GM23338 (cell line): Measurements from ENCODE around the gene DNAAF8.

Experiments
- CREB1 ChIP-seq: fragments of 250-450 bp; sonication (Bioruptor Pico); IDR thresholded peaks from 2 replicates; pipeline ENCODE4 v1.5.0; 2020; ENCODE audit warnings: low read depth, mild to moderate bottlenecking, moderate library complexity
- CTCF ChIP-seq, 2 experiments: fragments of 200-600 bp in 1 of 2; sonication (generic) in 1 of 2; conservative IDR thresholded peaks; 2 replicates each; pipeline versions ENCODE4 v1.5.1 to v1.6.1; 2016 to 2017; ENCODE audit warnings: antibody characterized with exemption in 2 of 2, low read depth in 2 of 2, mild to moderate bottlenecking in 2 of 2, moderate library complexity in 1 of 2
- ETS1 ChIP-seq: IDR thresholded peaks from 2 replicates; pipeline ENCODE4 v1.6.1; 2016; ENCODE audit warnings: antibody characterized with exemption
- EZH2 ChIP-seq: fragments of 200-600 bp; sonication (generic); IDR thresholded peaks from one replicate; pipeline ENCODE4 v1.8.0; 2017; ENCODE audit warnings: antibody characterized with exemption, mild to moderate bottlenecking, low read depth; ENCODE audit not compliant: unreplicated experiment
- EZH2phosphoT487 ChIP-seq: fragments of 200-600 bp; sonication (generic); IDR thresholded peaks from one replicate; pipeline ENCODE4 v1.8.1; 2018; ENCODE audit warnings: antibody characterized with exemption; ENCODE audit not compliant: unreplicated experiment
- JUNB ChIP-seq: IDR thresholded peaks from one replicate; pipeline ENCODE4 v1.6.1; 2016; ENCODE audit warnings: antibody characterized with exemption; ENCODE audit not compliant: unreplicated experiment
- NANOG ChIP-seq: IDR thresholded peaks from 2 replicates; pipeline ENCODE4 v1.6.1; 2016; ENCODE audit warnings: antibody characterized with exemption, borderline replicate concordance
- POLR2AphosphoS5 ChIP-seq: IDR thresholded peaks from 2 replicates; pipeline ENCODE4 v1.6.1; 2016; ENCODE audit warnings: antibody characterized with exemption, low read depth
- STAT1 ChIP-seq: IDR thresholded peaks from one replicate; pipeline ENCODE4 v1.6.1; 2016; ENCODE audit warnings: antibody characterized with exemption; ENCODE audit not compliant: unreplicated experiment
- ZNF114 ChIP-seq: fragments of 250-450 bp; sonication (Bioruptor Pico); IDR thresholded peaks from 2 replicates; pipeline ENCODE4 v1.5.0; 2020; ENCODE audit warnings: mild to moderate bottlenecking, moderate library complexity
- TF ChIP-seq, protein P1 (sequence below): IDR thresholded peaks from one replicate; pipeline ENCODE4 v1.6.1; 2018; ENCODE audit warnings: antibody characterized with exemption; ENCODE audit not compliant: unreplicated experiment
- TF ChIP-seq, protein P2 (sequence below): fragments of 250-450 bp; sonication (Bioruptor Pico); IDR thresholded peaks from 2 replicates; pipeline ENCODE4 v1.5.0; 2020; ENCODE audit warnings: mild to moderate bottlenecking, moderate library complexity

- TF ChIP-seq POLR2AphosphoS5, result no peak
- TF ChIP-seq CTCF (conservative IDR thresholded peaks at IDR 0.05; ENCODE audit: low read depth in 2 of 2), result no peak
- TF ChIP-seq ETS1, result no peak
- no peak for TF ChIP-seq EZH2
- no peak for TF ChIP-seq EZH2phosphoT487
- no peak for TF ChIP-seq JUNB
- TF ChIP-seq, protein P1, sequence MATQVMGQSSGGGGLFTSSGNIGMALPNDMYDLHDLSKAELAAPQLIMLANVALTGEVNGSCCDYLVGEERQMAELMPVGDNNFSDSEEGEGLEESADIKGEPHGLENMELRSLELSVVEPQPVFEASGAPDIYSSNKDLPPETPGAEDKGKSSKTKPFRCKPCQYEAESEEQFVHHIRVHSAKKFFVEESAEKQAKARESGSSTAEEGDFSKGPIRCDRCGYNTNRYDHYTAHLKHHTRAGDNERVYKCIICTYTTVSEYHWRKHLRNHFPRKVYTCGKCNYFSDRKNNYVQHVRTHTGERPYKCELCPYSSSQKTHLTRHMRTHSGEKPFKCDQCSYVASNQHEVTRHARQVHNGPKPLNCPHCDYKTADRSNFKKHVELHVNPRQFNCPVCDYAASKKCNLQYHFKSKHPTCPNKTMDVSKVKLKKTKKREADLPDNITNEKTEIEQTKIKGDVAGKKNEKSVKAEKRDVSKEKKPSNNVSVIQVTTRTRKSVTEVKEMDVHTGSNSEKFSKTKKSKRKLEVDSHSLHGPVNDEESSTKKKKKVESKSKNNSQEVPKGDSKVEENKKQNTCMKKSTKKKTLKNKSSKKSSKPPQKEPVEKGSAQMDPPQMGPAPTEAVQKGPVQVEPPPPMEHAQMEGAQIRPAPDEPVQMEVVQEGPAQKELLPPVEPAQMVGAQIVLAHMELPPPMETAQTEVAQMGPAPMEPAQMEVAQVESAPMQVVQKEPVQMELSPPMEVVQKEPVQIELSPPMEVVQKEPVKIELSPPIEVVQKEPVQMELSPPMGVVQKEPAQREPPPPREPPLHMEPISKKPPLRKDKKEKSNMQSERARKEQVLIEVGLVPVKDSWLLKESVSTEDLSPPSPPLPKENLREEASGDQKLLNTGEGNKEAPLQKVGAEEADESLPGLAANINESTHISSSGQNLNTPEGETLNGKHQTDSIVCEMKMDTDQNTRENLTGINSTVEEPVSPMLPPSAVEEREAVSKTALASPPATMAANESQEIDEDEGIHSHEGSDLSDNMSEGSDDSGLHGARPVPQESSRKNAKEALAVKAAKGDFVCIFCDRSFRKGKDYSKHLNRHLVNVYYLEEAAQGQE, result no peak
- no peak for TF ChIP-seq NANOG
- no peak for TF ChIP-seq CREB1 (CRISPR knock-in tag)
- TF ChIP-seq ZNF114 (CRISPR knock-in tag), result no peak
- no peak for TF ChIP-seq STAT1
- TF ChIP-seq, protein P2, sequence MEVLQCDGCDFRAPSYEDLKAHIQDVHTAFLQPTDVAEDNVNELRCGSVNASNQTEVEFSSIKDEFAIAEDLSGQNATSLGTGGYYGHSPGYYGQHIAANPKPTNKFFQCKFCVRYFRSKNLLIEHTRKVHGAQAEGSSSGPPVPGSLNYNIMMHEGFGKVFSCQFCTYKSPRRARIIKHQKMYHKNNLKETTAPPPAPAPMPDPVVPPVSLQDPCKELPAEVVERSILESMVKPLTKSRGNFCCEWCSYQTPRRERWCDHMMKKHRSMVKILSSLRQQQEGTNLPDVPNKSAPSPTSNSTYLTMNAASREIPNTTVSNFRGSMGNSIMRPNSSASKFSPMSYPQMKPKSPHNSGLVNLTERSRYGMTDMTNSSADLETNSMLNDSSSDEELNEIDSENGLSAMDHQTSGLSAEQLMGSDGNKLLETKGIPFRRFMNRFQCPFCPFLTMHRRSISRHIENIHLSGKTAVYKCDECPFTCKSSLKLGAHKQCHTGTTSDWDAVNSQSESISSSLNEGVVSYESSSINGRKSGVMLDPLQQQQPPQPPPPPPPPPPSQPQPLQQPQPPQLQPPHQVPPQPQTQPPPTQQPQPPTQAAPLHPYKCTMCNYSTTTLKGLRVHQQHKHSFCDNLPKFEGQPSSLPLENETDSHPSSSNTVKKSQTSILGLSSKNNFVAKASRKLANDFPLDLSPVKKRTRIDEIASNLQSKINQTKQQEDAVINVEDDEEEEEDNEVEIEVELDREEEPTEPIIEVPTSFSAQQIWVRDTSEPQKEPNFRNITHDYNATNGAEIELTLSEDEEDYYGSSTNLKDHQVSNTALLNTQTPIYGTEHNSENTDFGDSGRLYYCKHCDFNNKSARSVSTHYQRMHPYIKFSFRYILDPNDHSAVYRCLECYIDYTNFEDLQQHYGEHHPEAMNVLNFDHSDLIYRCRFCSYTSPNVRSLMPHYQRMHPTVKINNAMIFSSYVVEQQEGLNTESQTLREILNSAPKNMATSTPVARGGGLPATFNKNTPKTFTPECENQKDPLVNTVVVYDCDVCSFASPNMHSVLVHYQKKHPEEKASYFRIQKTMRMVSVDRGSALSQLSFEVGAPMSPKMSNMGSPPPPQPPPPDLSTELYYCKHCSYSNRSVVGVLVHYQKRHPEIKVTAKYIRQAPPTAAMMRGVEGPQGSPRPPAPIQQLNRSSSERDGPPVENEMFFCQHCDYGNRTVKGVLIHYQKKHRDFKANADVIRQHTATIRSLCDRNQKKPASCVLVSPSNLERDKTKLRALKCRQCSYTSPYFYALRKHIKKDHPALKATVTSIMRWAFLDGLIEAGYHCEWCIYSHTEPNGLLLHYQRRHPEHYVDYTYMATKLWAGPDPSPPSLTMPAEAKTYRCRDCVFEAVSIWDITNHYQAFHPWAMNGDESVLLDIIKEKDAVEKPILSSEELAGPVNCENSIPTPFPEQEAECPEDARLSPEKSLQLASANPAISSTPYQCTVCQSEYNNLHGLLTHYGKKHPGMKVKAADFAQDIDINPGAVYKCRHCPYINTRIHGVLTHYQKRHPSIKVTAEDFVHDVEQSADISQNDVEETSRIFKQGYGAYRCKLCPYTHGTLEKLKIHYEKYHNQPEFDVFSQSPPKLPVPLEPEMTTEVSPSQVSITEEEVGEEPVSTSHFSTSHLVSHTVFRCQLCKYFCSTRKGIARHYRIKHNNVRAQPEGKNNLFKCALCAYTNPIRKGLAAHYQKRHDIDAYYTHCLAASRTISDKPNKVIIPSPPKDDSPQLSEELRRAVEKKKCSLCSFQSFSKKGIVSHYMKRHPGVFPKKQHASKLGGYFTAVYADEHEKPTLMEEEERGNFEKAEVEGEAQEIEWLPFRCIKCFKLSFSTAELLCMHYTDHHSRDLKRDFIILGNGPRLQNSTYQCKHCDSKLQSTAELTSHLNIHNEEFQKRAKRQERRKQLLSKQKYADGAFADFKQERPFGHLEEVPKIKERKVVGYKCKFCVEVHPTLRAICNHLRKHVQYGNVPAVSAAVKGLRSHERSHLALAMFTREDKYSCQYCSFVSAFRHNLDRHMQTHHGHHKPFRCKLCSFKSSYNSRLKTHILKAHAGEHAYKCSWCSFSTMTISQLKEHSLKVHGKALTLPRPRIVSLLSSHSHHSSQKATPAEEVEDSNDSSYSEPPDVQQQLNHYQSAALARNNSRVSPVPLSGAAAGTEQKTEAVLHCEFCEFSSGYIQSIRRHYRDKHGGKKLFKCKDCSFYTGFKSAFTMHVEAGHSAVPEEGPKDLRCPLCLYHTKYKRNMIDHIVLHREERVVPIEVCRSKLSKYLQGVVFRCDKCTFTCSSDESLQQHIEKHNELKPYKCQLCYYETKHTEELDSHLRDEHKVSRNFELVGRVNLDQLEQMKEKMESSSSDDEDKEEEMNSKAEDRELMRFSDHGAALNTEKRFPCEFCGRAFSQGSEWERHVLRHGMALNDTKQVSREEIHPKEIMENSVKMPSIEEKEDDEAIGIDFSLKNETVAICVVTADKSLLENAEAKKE, result no peak
Measured at GRCh38 chr16:4748682-4749411, 14.5 kb downstream of the DNAAF8 start.
